HEK293 (cell line): Measurements from ENCODE around the gene ATP8A2.

Source experiments
- CTCF ChIA-PET: fragments of 350-600 bp; formaldehyde crosslinking; extraction: SDS; loops from one replicate; lab custom pipeline; 2021; ENCODE audit warnings: antibody characterized with exemption; lab: Yijun Ruan, JAX
- POLR2A ChIA-PET: fragments of 300-600 bp; formaldehyde crosslinking; extraction: SDS; loops from one replicate; lab custom pipeline; 2020; ENCODE audit warnings: antibody characterized with exemption, inconsistent platforms; lab: Yijun Ruan, JAX
- H3K27ac ChIP-seq: fragments of 200-500 bp; sonication (Bioruptor generic); 2 replicates; pipeline ENCODE4 v1.5.1; 2014; ENCODE audit warnings: low read depth, low read length, control low read depth, inconsistent platforms; ENCODE audit errors: extremely low read depth
- H3K36me3 ChIP-seq, 2 experiments: fragments of 200-500 bp in 1 of 2; sonication (Bioruptor generic) in 1 of 2; 1 replicate in 1 of 2; 2 replicates in 1 of 2; pipeline ENCODE4 v1.5.1; 2014 to 2017; ENCODE audit warnings: inconsistent platforms in 2 of 2, low read length in 2 of 2; ENCODE audit not compliant: control insufficient read depth in 2 of 2, insufficient read depth in 1 of 2
- H3K4me1 ChIP-seq: fragments of 200-500 bp; sonication (Bioruptor generic); 2 replicates; pipeline ENCODE4 v1.5.1; 2014; ENCODE audit warnings: mild to moderate bottlenecking, low read length, inconsistent platforms; ENCODE audit not compliant: control insufficient read depth, insufficient read depth
- H3K4me3 ChIP-seq: 2 replicates; pipeline ENCODE4 v1.5.1; 2011; ENCODE audit warnings: low read depth, mild to moderate bottlenecking, control low read depth, low read length, moderate library complexity
- H3K9me3 ChIP-seq: fragments of 200-500 bp; sonication (Bioruptor generic); 2 replicates; pipeline ENCODE4 v1.5.1; 2014; ENCODE audit warnings: low read depth, low read length, inconsistent platforms; ENCODE audit not compliant: control insufficient read depth, insufficient read depth
- BCL11B ChIP-seq: fragments of 450-650 bp; formaldehyde crosslinking; IDR thresholded peaks from 2 replicates; pipeline ENCODE4 v1.5.1; 2016; ENCODE audit warnings: low read depth, missing biosample characterization, missing genetic modification characterization
- MYNN ChIP-seq: fragments of 450-650 bp; formaldehyde crosslinking; IDR thresholded peaks from 2 replicates; pipeline ENCODE4 v1.5.1; 2016; ENCODE audit warnings: missing biosample characterization, missing genetic modification characterization, borderline replicate concordance
- OSR2 ChIP-seq: fragments of 450-650 bp; formaldehyde crosslinking; IDR thresholded peaks from 2 replicates; pipeline ENCODE4 v1.5.1; 2016; ENCODE audit warnings: missing biosample characterization, missing genetic modification characterization
- PRDM1 ChIP-seq: fragments of 450-650 bp; formaldehyde crosslinking; IDR thresholded peaks from 2 replicates; pipeline ENCODE4; 2016; ENCODE audit warnings: missing biosample characterization, missing genetic modification characterization
- PRDM6 ChIP-seq: fragments of 450-650 bp; formaldehyde crosslinking; IDR thresholded peaks from 2 replicates; pipeline ENCODE4 v1.5.1; 2017; ENCODE audit warnings: missing biosample characterization, missing genetic modification characterization
- REST ChIP-seq: fragments of 450-650 bp; formaldehyde crosslinking; IDR thresholded peaks from 2 replicates; pipeline ENCODE4 v1.5.1; 2016; ENCODE audit warnings: missing biosample characterization, missing genetic modification characterization
- SP2 ChIP-seq: fragments of 450-650 bp; formaldehyde crosslinking; IDR thresholded peaks from 2 replicates; pipeline ENCODE4 v1.5.1; 2016; ENCODE audit warnings: missing biosample characterization, missing genetic modification characterization
- SP7 ChIP-seq: fragments of 450-650 bp; formaldehyde crosslinking; IDR thresholded peaks from 2 replicates; pipeline ENCODE4 v1.5.1; 2016; ENCODE audit warnings: missing biosample characterization, missing genetic modification characterization
- ZBTB48 ChIP-seq: fragments of 450-650 bp; formaldehyde crosslinking; IDR thresholded peaks from 2 replicates; pipeline ENCODE4 v1.5.1; 2016; ENCODE audit warnings: missing biosample characterization, missing genetic modification characterization
- ZBTB7A ChIP-seq: fragments of 450-650 bp; formaldehyde crosslinking; IDR thresholded peaks from 2 replicates; pipeline ENCODE4 v1.5.1; 2016; ENCODE audit warnings: low read depth, missing biosample characterization, missing genetic modification characterization
- ZFP41 ChIP-seq: fragments of 450-650 bp; formaldehyde crosslinking; IDR thresholded peaks from 2 replicates; pipeline ENCODE4 v1.5.1; 2016; ENCODE audit warnings: missing biosample characterization, missing genetic modification characterization, borderline replicate concordance
- ZNF114 ChIP-seq: fragments of 450-650 bp; formaldehyde crosslinking; IDR thresholded peaks from 2 replicates; pipeline ENCODE4 v1.5.0; 2017; ENCODE audit warnings: missing biosample characterization, missing genetic modification characterization
- ZNF202 ChIP-seq: fragments of 450-650 bp; formaldehyde crosslinking; IDR thresholded peaks from 2 replicates; pipeline ENCODE4 v1.5.1; 2016; ENCODE audit warnings: missing biosample characterization, missing genetic modification characterization, borderline replicate concordance
- ZNF292 ChIP-seq: fragments of 450-650 bp; formaldehyde crosslinking; IDR thresholded peaks from 2 replicates; pipeline ENCODE4 v1.5.1; 2016; ENCODE audit warnings: low read depth, missing biosample characterization, missing genetic modification characterization, borderline replicate concordance
- ZNF707 ChIP-seq: fragments of 450-650 bp; formaldehyde crosslinking; IDR thresholded peaks from 2 replicates; pipeline ENCODE4 v1.5.1; 2016; ENCODE audit warnings: missing biosample characterization, missing genetic modification characterization
- ZSCAN23 ChIP-seq: fragments of 450-650 bp; formaldehyde crosslinking; IDR thresholded peaks from 2 replicates; pipeline ENCODE4 v1.5.1; 2016; ENCODE audit warnings: missing biosample characterization, missing genetic modification characterization
- ZSCAN30 ChIP-seq: fragments of 450-650 bp; IDR thresholded peaks from 2 replicates; pipeline ENCODE4 v1.5.1; 2018; ENCODE audit warnings: missing biosample characterization, mild to moderate bottlenecking, missing genetic modification characterization, moderate library complexity
- TF ChIP-seq, protein P1 (sequence below): fragments of 450-650 bp; formaldehyde crosslinking; conservative IDR thresholded peaks from 2 replicates; pipeline ENCODE4 v1.5.1; 2016; ENCODE audit warnings: low read depth, missing biosample characterization, missing genetic modification characterization
- TF ChIP-seq, protein P2 (sequence below): fragments of 450-650 bp; formaldehyde crosslinking; IDR thresholded peaks from 2 replicates; pipeline ENCODE4 v1.5.1; 2016; ENCODE audit warnings: missing biosample characterization, missing genetic modification characterization, borderline replicate concordance
- TF ChIP-seq, protein P3 (sequence below): fragments of 450-650 bp; formaldehyde crosslinking; IDR thresholded peaks from 2 replicates; pipeline ENCODE4 v1.5.1; 2016; ENCODE audit warnings: missing biosample characterization, missing genetic modification characterization

The ATP8A2 gene

GRCh38 chr13:25776722-25777121 is 404.9 kb downstream of the ATP8A2 start:
- H3K27ac ChIP-seq = peak overlapping the region; percentile 40; the same call in 1 of the 2 replicates
- ChIA-PET POLR2A (no interaction called here), CTCF (no interaction called here)
- H3K4me3 ChIP-seq = no peak overlapping the region
- no peaks in the 10 kb centered on the region for H3K36me3 ChIP-seq
- TF ChIP-seq, protein P1, sequence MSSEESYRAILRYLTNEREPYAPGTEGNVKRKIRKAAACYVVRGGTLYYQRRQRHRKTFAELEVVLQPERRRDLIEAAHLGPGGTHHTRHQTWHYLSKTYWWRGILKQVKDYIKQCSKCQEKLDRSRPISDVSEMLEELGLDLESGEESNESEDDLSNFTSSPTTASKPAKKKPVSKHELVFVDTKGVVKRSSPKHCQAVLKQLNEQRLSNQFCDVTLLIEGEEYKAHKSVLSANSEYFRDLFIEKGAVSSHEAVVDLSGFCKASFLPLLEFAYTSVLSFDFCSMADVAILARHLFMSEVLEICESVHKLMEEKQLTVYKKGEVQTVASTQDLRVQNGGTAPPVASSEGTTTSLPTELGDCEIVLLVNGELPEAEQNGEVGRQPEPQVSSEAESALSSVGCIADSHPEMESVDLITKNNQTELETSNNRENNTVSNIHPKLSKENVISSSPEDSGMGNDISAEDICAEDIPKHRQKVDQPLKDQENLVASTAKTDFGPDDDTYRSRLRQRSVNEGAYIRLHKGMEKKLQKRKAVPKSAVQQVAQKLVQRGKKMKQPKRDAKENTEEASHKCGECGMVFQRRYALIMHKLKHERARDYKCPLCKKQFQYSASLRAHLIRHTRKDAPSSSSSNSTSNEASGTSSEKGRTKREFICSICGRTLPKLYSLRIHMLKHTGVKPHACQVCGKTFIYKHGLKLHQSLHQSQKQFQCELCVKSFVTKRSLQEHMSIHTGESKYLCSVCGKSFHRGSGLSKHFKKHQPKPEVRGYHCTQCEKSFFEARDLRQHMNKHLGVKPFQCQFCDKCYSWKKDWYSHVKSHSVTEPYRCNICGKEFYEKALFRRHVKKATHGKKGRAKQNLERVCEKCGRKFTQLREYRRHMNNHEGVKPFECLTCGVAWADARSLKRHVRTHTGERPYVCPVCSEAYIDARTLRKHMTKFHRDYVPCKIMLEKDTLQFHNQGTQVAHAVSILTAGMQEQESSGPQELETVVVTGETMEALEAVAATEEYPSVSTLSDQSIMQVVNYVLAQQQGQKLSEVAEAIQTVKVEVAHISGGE (tag by site-specific recombination) = no peak
- TF ChIP-seq OSR2 (tag by site-specific recombination) (0 out of 2 replicates have a peak, but pooled peaks have one; percentile 21), PRDM6 (tag by site-specific recombination) (peak; percentile 66)
- no peaks in the 10 kb centered on the region for H3K9me3 ChIP-seq
- peaks cover 16% of the 10 kb centered on the region for H3K4me1 ChIP-seq

- Histone ChIP-seq H3K4me3 (no peak overlapping the region), H3K27ac (no peak overlapping the region), H3K9me3 (no peaks in the 10 kb centered on the region), H3K4me1 (peaks cover 16% of the 10 kb centered on the region), H3K36me3 (no peaks in the 10 kb centered on the region)
- ChIA-PET CTCF (no interaction called here), POLR2A (no interaction called here)
- TF ChIP-seq PRDM1 (tag by site-specific recombination) = no peak
- TF ChIP-seq REST (tag by site-specific recombination) = no peak
- TF ChIP-seq ZNF114 (tag by site-specific recombination) = no peak
- TF ChIP-seq, protein P2, sequence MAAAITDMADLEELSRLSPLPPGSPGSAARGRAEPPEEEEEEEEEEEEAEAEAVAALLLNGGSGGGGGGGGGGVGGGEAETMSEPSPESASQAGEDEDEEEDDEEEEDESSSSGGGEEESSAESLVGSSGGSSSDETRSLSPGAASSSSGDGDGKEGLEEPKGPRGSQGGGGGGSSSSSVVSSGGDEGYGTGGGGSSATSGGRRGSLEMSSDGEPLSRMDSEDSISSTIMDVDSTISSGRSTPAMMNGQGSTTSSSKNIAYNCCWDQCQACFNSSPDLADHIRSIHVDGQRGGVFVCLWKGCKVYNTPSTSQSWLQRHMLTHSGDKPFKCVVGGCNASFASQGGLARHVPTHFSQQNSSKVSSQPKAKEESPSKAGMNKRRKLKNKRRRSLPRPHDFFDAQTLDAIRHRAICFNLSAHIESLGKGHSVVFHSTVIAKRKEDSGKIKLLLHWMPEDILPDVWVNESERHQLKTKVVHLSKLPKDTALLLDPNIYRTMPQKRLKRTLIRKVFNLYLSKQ (tag by site-specific recombination) = no peak
- no peak for TF ChIP-seq MYNN (tag by site-specific recombination)
- TF ChIP-seq OSR2 (tag by site-specific recombination) = peak; percentile 83
- TF ChIP-seq ZNF707 (tag by site-specific recombination) = no peak
- TF ChIP-seq ZFP41 (tag by site-specific recombination) = no peak
- TF ChIP-seq ZSCAN30 (tag by site-specific recombination) = 0 out of 2 replicates have a peak, but pooled peaks have one; percentile 29
- no peak for TF ChIP-seq ZSCAN23 (tag by site-specific recombination)
- TF ChIP-seq ZBTB48 = no peak
- peak; percentile 62; the same call in 1 of the 2 replicates for TF ChIP-seq BCL11B (tag by site-specific recombination)
- no peak for TF ChIP-seq ZNF202 (tag by site-specific recombination)
- no peak for TF ChIP-seq SP2
- no peak for TF ChIP-seq ZBTB7A (tag by site-specific recombination)
- no peak for TF ChIP-seq ZNF292 (tag by site-specific recombination)
- no peak for TF ChIP-seq SP7
- TF ChIP-seq, protein P3, sequence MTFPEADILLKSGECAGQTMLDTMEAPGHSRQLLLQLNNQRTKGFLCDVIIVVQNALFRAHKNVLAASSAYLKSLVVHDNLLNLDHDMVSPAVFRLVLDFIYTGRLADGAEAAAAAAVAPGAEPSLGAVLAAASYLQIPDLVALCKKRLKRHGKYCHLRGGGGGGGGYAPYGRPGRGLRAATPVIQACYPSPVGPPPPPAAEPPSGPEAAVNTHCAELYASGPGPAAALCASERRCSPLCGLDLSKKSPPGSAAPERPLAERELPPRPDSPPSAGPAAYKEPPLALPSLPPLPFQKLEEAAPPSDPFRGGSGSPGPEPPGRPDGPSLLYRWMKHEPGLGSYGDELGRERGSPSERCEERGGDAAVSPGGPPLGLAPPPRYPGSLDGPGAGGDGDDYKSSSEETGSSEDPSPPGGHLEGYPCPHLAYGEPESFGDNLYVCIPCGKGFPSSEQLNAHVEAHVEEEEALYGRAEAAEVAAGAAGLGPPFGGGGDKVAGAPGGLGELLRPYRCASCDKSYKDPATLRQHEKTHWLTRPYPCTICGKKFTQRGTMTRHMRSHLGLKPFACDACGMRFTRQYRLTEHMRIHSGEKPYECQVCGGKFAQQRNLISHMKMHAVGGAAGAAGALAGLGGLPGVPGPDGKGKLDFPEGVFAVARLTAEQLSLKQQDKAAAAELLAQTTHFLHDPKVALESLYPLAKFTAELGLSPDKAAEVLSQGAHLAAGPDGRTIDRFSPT (tag by site-specific recombination) = peak; percentile 24; the same call in 1 of the 2 replicates
Measured at GRCh38 chr13:25777509-25777908, 405.7 kb downstream of the ATP8A2 start.
